ENCODE data around the gene ASIP.

GRCh38 chr20:34312024-34312460, 70.8 kb downstream of the ASIP start:
- TF ChIP-seq, protein P1, sequence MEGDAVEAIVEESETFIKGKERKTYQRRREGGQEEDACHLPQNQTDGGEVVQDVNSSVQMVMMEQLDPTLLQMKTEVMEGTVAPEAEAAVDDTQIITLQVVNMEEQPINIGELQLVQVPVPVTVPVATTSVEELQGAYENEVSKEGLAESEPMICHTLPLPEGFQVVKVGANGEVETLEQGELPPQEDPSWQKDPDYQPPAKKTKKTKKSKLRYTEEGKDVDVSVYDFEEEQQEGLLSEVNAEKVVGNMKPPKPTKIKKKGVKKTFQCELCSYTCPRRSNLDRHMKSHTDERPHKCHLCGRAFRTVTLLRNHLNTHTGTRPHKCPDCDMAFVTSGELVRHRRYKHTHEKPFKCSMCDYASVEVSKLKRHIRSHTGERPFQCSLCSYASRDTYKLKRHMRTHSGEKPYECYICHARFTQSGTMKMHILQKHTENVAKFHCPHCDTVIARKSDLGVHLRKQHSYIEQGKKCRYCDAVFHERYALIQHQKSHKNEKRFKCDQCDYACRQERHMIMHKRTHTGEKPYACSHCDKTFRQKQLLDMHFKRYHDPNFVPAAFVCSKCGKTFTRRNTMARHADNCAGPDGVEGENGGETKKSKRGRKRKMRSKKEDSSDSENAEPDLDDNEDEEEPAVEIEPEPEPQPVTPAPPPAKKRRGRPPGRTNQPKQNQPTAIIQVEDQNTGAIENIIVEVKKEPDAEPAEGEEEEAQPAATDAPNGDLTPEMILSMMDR (IDR thresholded peaks at IDR 0.05) = no peak
- TF ChIP-seq POLR2A (IDR thresholded peaks at IDR 0.05) = no peak

Data from right lobe of liver (tissue), 4 donors.